Vagina (tissue), 2 donors: ENCODE data around the gene MBP.

ENCODE experiments used
- CTCF ChIP-seq, 3 experiments: fragments of 450-650 bp in 2 of 3; fragments of 200-600 bp in 1 of 3; sonication (generic) in 1 of 3; IDR thresholded peaks; one replicate each; pipeline ENCODE4 v1.5.1; 2017 to 2019; ENCODE audit warnings: antibody characterized with exemption in 3 of 3, mild to moderate bottlenecking in 2 of 3, moderate library complexity in 2 of 3
- POLR2A ChIP-seq, 2 donors: fragments of 450-650 bp; IDR thresholded peaks; one replicate each; pipeline ENCODE4 v1.6.1; 2017; ENCODE audit warnings: antibody characterized with exemption in 2 of 2, mild to moderate bottlenecking in 2 of 2, moderate library complexity in 2 of 2

DNA sequence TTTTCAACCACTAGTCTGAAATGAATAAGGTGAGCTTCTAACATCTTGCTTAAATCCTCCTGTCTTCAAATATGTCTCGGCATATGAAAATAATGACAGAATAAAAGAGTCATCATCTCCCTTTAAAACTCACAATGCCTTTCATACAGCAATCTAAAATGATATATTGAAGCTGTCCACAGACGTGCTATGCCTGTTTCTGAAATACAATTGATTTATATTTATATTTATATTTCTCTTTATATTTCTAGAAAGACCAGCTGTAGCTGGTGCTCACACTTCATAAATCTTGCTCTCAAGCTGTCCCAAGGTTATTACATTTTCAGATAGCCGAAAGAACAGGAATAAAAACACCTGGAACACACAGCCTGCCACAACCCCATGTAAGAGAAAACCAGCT lies 11.1 kb downstream of the MBP start:
- TF ChIP-seq CTCF (IDR thresholded peaks at IDR 0.05) (no peak), POLR2A (IDR thresholded peaks at IDR 0.05) (no peak)
